ENCODE results near the gene RPS6KA2.
"Not testable (repeated sequence)": the region's sequence is repeated elsewhere in the genome, so short reads cannot be mapped to it uniquely, and the experiment has no call there.

The RPS6KA2 gene

DNA sequence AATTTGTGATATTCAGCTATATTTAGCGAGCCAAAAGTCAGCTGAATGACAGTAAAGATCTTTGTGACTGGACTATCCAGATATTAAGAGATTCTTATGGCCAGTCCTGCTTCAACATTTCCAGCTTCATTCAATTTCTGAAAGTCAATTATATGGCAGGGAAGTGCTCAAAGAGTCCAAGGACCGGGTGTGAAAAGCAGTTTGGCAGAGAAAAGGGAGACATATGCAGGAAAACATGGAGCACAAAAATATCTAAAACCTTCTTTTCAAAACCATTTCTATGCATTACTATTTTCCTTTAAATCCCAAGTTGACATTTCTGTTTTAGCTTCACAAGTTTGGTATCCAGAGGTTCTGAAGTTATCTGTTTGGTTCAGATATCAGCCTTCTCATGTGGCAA, 249.3 kb downstream of the RPS6KA2 start:
- no peak for DNase-seq (ENCODE audit: low read depth in 3 of 3)

DNA sequence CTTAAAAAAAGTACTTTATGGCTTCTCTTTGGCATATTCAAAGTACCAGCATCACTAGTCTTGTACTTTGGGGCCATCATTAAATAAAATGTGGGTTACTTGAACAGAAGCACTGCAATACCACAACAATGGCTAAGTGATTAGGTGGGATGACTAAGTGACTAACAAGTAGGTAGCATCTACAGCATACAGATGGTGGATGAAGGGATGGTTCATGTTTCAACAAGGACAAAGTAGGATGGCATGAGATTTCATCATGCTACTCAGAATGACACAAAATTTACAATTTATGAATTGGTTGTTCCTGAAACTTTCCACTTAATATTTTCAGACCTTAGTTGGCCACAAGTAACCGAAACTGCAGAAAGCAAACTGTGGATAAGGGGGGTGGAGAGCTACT, 252.0 kb downstream of the RPS6KA2 start:
- no peak for DNase-seq (ENCODE audit: low read depth in 3 of 3)

DNA sequence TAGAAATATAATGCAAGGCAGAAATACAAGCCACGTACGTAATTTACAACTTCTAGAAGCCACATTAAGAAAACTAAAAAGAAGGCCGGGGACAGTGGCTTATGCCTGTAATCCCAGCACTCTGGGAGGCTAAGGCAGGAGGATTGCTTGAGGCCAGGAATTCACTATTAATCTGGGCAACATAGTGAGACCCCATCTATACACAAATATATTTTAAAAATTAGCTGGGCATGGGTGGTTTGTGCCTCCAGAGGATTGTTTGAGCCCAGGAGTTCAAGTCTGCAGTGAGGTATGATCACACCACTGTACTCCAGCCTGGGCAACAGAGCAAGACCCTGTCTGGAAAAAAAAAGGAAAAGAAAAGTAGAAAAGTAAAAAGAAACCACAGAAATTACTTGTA, 256.6 kb downstream of the RPS6KA2 start:
- DNase-seq (ENCODE audit: low read depth in 3 of 3) = no peak

DNA sequence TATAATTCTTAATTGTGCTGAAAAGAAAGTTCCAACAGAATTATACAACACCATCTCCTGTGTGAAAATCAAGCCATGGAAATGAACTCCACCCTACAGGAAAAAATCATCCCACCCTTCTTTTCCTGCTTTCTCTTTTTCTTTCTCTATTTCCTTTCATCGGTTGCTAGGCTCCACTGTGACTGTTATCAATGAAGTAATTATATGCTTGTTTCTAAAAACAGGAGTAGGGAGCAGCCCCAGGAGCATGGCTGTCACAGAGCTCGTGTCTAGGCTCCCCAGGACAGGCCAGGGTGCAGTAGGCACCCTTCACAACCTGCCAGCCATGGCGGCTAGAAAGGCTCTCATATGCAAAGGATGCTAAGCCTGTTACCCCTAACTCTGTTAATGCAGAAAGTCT, 257.3 kb downstream of the RPS6KA2 start:
- no peak for DNase-seq (ENCODE audit: low read depth in 3 of 3)

DNA sequence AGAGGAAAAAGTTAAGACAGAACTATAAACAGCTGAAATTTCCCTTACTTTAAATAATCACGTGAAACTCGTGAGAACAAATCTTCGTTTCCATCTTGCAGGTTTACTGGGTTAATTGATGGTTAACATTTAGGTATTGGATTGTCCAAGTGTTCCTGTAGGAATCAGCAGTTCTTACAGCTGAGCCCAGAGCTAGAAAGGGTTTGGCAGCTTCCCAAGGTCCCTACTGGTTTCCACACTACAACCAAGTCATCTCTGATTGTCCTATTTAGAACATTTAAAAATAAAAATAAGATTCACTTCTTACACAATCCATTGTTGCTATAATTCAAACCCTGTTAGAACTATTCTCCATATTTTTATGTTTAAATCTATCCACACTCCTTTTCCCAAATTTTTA, 260.1 kb downstream of the RPS6KA2 start:
- no peak for DNase-seq (ENCODE audit: low read depth in 3 of 3)

DNA sequence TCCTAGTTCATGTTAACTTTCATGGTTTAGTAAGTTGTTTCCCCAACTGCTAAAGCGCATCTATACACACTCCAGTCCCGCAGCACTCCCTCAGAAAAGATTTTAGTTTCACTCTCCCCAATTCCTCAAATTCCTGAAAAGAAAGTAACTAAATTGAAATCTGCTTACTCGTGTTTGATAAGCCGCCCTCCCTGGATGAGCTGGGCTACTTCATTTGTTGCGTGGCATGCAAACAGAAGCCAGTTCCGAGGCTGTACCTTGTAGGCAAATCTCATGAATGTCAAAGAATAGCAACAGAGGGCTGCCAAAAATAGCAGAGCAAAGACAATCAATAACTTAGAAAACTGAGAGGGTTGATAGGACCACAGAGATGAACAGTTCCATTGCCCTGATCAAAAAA, 261.2 kb downstream of the RPS6KA2 start:
- no peak for DNase-seq (ENCODE audit: low read depth in 3 of 3)

DNA sequence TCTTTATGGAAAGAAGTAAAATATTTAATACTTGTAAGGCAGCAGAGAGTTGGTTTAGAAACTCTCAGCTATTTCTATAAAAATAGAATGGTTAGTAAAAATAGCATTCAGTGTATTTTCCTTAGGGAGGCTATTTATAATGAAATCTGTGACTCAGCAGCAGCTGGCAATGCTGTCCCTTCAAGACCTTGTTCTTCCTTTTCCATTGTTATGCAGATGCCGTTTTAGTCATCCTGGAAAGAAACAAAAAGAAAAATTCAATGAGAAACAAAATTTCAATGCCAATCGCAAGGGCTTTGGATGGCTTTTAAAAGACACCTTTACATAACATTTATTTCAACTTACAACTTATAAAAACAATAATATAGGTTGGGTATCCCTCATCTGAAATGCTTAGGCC, 261.8 kb downstream of the RPS6KA2 start:
- no peak for DNase-seq (ENCODE audit: low read depth in 3 of 3)

DNA sequence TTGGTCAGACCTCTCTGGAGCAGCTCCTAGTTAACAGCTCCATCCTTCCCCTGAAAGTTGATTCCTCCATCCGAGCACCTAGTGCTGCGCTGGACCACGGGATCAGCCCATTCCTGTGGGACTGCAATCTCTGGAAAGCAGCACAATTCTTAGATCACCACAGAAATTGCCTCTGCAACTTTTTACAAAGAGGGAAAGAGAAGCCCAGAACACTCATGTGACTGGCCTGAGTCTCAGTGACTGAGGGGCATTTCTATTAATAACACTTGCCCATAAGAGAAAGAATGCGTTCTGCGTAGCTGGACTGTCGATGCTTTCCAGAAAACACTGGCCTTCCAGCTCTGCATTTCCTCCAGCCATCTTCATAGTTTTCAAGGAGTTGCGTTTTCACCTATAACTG, 262.6 kb downstream of the RPS6KA2 start:
- no peak for DNase-seq (ENCODE audit: low read depth in 3 of 3)

DNA sequence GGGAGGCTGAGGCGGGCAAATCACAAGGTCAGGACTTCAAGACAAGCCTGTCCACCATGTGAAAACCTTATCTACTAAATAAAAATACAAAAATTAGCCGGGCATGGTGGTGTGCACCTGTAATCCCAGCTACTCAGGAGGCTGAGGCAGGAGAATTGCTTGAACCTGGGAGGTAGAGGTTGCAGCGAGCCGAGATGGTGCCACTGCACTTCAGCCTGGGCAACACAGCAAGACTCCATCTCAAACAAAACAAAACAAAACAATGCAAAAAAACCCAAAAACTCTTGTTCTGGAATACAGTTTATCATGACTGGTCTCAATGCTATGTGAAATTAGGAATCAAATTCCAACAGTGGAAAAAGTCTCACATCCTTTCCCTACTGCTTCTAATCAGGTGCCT, 264.6 kb downstream of the RPS6KA2 start:
- not testable (repeated sequence) for DNase-seq (ENCODE audit: low read depth in 3 of 3)

DNA sequence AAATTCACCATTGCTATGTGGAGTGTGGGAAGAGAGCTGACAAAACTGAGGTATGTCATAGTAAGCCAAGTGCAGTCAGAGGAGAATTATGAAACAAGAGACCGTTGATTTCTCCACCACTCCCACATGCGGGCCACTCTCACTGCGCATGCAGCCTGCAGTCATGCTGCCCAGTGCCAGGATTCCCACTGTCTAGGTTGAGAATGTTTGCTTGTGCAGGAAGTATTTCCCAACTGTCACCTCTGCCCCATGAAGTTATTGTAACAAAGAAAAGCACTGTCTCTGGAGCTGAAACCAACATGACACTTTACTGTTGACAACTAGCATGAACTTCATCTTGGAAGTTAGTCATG, 266.0 kb downstream of the RPS6KA2 start:
- no peak for DNase-seq (ENCODE audit: low read depth in 3 of 3)

DNA sequence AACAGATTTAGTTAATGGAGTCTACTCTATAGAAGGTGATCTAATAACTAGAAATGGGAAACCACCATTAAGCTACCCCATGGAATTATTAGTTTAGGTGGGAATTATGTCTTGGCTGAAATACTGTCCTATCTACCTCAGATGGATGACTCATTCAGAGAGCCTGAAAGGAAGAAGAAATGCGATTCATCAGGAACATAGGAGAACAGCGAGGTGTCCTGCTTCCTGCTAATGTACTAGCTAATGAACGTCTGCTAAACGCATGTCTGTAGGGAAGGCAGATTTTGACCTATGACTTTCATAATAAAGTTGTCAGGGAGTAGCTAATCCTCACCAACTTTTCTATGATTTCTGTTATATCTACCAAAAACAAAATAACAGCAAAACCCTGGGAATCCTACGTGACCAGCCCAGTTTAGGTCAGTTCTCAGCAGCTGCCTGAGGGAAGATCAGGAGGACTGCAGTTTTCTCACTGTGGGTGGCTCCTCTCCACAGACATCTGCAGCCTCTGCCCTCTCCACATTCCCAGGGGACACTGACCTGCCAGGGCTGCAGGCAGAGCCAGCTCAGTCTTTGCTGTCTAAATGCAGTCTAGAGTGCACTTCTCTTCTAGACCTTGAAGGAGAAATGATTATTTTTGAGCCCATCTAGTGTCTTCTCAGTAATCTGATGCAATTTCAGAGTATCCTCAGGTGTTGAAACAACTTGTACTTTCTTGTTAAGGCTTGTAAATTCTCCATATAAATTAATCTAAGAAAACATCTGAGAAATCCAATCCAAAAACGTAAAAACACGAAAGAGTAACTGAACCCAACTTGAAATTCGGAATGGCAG, 266.6 kb downstream of the RPS6KA2 start:
- DNase-seq (ENCODE audit: low read depth in 3 of 3) = no peak

Measured in stimulated activated CD4-positive, alpha-beta T cell treated with anti-CD3 and anti-CD28 coated beads, TNF-alpha, amount 100 ng/mL, for 24 hours (primary cell).